Astrocyte of the spinal cord (primary cell): Measurements from ENCODE around the gene FGF1.

Experiments used
- DNase-seq: peaks from one replicate; pipeline ENCODE4 v3.0.0; 2011; ENCODE audit warnings: low read depth, low spot score
- H3K4me3 ChIP-seq: 2 replicates; pipeline ENCODE4 v1.5.1; 2011; ENCODE audit warnings: low read depth, mild to moderate bottlenecking, low read length, moderate library complexity
- in situ Hi-C: cut with HindIII; loops from 2 replicates; pipeline ENCODE4 v1.10.0; 2017; ENCODE audit warnings: low sequenced_read_pairs
- TF ChIP-seq, protein P1 (sequence below): IDR thresholded peaks from 2 replicates; pipeline ENCODE4 v1.5.1; 2012; ENCODE audit warnings: low read depth, mild to moderate bottlenecking, low read length, inconsistent platforms

FGF1 gene

DNA sequence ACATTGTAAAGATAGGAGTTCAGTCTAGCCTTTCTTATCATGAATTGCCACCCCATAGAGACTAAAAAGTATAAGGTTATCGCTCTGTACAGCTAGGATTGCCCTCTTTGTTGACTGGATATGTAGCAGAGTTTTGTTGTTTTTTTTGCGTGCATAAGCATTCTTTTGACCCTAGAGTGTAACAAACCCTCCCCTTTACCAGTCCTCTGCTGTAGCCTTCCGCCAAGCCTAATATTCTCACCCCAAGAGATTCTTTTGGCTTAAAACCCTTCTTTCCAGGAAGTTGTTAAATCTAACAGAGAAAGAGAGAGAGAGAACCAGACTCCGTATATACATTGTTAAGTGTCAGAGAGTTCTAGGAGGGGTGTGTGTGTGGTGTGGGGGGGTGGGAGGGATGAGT, 113.9 kb downstream of the FGF1 start:
- no peak overlapping the region for H3K4me3 ChIP-seq
- TF ChIP-seq, protein P1, sequence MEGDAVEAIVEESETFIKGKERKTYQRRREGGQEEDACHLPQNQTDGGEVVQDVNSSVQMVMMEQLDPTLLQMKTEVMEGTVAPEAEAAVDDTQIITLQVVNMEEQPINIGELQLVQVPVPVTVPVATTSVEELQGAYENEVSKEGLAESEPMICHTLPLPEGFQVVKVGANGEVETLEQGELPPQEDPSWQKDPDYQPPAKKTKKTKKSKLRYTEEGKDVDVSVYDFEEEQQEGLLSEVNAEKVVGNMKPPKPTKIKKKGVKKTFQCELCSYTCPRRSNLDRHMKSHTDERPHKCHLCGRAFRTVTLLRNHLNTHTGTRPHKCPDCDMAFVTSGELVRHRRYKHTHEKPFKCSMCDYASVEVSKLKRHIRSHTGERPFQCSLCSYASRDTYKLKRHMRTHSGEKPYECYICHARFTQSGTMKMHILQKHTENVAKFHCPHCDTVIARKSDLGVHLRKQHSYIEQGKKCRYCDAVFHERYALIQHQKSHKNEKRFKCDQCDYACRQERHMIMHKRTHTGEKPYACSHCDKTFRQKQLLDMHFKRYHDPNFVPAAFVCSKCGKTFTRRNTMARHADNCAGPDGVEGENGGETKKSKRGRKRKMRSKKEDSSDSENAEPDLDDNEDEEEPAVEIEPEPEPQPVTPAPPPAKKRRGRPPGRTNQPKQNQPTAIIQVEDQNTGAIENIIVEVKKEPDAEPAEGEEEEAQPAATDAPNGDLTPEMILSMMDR = no peak
- no peak for DNase-seq
- in situ Hi-C loops = no loop called here

DNA sequence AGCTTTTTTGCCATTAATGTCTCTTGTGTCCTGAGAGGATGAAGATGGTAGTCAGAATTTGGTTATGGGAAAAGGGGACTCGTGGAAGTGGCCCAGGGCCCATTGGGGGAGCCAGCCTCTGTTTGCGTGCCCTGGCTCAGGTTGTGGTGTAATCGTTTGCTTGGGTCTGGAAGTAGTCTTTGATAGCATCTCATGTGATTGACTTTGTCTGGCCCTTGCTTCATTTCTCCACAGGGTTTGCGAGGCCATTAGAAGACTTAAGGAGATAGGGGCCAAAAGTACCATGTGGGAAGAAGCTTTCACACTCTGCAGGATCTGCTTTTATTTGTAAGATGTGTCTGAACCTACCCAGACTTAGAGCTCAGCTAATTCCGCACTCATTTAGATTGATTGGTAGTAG, 114.5 kb downstream of the FGF1 start:
- in situ Hi-C loops = no loop called here
- no peak for DNase-seq
- TF ChIP-seq, protein P1 = no peak
- no peak overlapping the region for H3K4me3 ChIP-seq

DNA sequence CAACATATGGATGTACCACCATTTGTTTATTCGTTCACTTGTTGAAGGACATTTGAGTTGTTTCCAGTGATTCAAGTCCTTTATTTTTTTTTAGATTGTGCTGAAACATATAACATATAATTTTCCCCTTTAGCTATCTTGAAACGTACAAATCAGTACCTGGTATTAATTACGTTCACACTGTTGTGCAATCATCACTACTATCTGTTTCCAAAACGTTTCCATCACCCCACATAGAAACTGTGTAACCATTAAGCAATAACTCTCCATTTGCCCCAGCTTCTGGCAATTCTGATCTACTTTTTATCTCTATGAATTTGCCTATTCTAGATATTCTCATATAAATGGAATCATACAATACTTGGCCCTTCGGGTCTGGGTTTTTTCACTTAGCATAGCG, 116.0 kb downstream of the FGF1 start:
- no peak for DNase-seq
- TF ChIP-seq, protein P1 = no peak
- in situ Hi-C loops = no loop called here
- no peak overlapping the region for H3K4me3 ChIP-seq

DNA sequence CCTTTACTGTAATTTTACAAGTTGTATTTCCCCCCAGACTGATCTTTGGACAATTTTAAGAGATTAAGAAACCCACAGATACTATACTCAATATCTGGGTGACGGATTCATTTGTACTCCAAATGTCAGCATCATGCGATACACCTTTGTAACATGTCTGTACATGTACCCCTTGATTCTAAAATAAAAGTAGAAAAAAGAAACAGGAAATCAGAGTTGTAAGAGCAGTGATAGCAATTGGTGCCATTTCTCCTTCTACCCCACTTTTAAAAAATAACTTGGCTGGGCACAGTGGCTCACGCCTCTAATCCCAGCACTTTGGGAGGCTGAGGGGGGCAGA, 116.9 kb downstream of the FGF1 start:
- DNase-seq = no peak
- in situ Hi-C loops = no loop called here
- H3K4me3 ChIP-seq = no peak overlapping the region
- TF ChIP-seq, protein P1 = no peak

DNA sequence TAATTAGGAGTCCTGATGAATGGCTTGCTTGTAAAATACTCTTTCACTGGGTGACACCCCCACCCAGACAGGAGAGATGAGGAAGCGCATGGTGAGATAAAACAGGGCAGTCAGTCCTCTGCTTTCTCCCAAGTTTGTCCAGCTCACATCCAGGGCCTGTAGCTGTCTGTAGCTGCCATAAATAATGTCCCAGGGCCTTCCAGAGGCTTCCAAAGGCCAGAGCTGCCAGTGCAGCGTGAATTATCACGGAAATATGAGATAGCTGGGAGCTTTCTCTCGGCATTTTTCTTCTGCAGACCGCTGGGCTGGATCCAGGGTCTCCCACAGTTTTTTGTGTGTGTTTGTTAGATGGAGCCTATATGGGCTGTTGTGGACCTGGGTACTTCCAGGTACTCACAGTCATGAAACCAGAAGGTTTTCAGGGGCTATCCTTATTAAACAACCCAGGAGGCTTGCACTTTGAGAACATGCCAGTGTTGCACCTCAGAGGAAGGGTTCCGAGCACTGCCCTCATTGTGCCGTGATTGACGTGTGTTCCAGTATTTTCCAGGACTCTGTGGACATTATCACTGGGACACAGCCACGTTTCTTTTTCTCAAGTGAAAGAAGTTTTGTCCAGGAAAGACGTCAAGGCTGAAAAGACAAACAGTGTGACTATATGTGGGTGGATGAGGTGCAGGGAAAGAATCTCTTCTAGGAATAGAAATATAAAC, 117.5 kb downstream of the FGF1 start:
- no peak overlapping the region for H3K4me3 ChIP-seq
- TF ChIP-seq, protein P1 = no peak
- DNase-seq = peak; percentile 58
- in situ Hi-C loops = no loop called here

DNA sequence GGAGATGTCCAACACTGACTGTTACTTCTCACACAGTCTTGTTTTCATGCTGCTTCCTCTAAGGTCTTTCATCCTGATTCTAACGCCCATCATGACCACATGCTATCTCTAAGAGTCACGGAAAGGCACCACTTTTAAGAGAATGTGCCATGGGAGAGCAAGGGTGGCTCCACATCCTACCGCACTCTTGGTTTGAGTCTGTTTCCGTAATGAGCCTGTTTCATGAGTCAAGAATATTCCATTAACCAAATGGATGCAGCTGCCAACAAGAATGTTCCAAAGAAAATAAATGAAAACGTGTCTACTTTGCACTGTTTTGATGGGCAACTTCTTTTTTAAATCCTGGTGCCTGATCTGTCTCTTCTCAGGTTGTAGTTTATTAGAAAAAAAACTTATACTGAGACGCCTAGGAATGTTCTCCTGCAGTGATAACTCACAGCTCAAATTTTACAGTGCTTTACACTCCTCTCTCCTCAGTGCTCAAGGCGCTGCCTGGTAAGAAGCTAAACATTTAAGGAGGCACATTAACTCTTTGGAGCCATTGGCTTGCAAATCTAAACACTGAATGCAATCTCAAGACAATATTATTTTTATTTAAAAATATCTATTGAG, 124.3 kb downstream of the FGF1 start:
- H3K4me3 ChIP-seq = no peak overlapping the region
- in situ Hi-C loops = no loop called here
- peak; percentile 75 for DNase-seq
- TF ChIP-seq, protein P1 = no peak
